K562 (cell line): ENCODE results near the gene TRAP1. TPM values are rescaled to one million over a fixed set of nuclear protein-coding genes. Genes with fewer than 3 reads are reported as not detected.

Experiments
- ATAC-seq: fragments of 200-7000 bp; cut with Tn5 transposase; 3 replicates; pipeline ENCODE4 v1.9.1; 2020; ENCODE audit warnings: moderate library complexity
- BruUV-seq: library from RNA; stranded (reverse); fragments of 400-500 nt; replicated peaks from 2 replicates; lab custom pipeline; 2021; lab: Mats Ljungman, UMichigan
- CTCF ChIA-PET: fragments of 300-600 bp; formaldehyde crosslinking; extraction: SDS; loops from one replicate; lab custom pipeline; 2021; ENCODE audit warnings: low intra/inter-chr PET ratio; lab: Yijun Ruan, JAX
- POLR2A ChIA-PET: fragments of 300-600, 350-650 bp; sonication (Branson Sonifier 250); formaldehyde crosslinking; extraction: SDS; loops from one replicate; lab custom pipeline; 2021; ENCODE audit warnings: antibody characterized with exemption, inconsistent platforms; lab: Yijun Ruan, JAX
- DNase-seq, 4 experiments: peaks; one replicate each; pipeline versions ENCODE4 v3.0.0 to v3.0.0-alpha.2; 2011 to 2018; ENCODE audit warnings: low spot score in 3 of 4, mixed read lengths in 3 of 4; ENCODE audit errors: extremely low read depth in 1 of 4
- FAIRE-seq: peaks from 2 replicates; lab custom pipeline; 2011; peaks lifted over from hg19 to GRCh38; lab: Jason Lieb, UNC
- H2AFZ ChIP-seq: 2 replicates; pipeline ENCODE4 v1.6.0; 2011; ENCODE audit warnings: low read depth, low read length, control low read depth, inconsistent platforms
- H3K27ac ChIP-seq: fragments of 200-600 bp; 3 replicates; pipeline ENCODE4 v1.8.0; 2011; ENCODE audit warnings: low read depth, mild to moderate bottlenecking, control low read depth, inconsistent platforms, low read length, moderate library complexity, mixed read lengths; ENCODE audit errors: extremely low read depth
- H3K27me3 ChIP-seq, 2 experiments: fragments of 300-600 bp in 1 of 2; 2 replicates in 1 of 2; 3 replicates in 1 of 2; pipeline versions ENCODE4 v1.6.0 to v1.8.0; 2011; ENCODE audit warnings: inconsistent platforms in 2 of 2, low read length in 2 of 2, mild to moderate bottlenecking in 1 of 2, mixed read lengths in 1 of 2, moderate library complexity in 1 of 2; ENCODE audit not compliant: control insufficient read depth in 2 of 2, insufficient read depth in 2 of 2
- H3K36me3 ChIP-seq: fragments of 300-600 bp; 3 replicates; pipeline ENCODE4 v1.8.0; 2011; ENCODE audit warnings: mild to moderate bottlenecking, low read length, inconsistent platforms; ENCODE audit not compliant: control insufficient read depth, insufficient read depth
- H3K4me1 ChIP-seq, 2 experiments: fragments of 200-600 bp in 1 of 2; replicated peaks in 1 of 2; 2 replicates in 1 of 2; 3 replicates in 1 of 2; pipeline versions ENCODE4 v1.5.1 to v1.8.0; 2011; ENCODE audit warnings: inconsistent platforms in 2 of 2, low read length in 2 of 2, mild to moderate bottlenecking in 1 of 2, mixed read lengths in 1 of 2, moderate library complexity in 1 of 2; ENCODE audit not compliant: control insufficient read depth in 2 of 2, insufficient read depth in 2 of 2
- H3K4me2 ChIP-seq: 2 replicates; pipeline ENCODE4 v1.6.1; 2011; ENCODE audit warnings: low read length, control low read depth, inconsistent platforms, mixed read lengths; ENCODE audit not compliant: insufficient read depth
- H3K4me3 ChIP-seq: fragments of 200-600 bp; sonication (generic), shearing (Covaris generic); 2 replicates; pipeline ENCODE4 v1.5.1; 2016; ENCODE audit warnings: control low read depth, inconsistent platforms
- H3K79me2 ChIP-seq: fragments of 200-600 bp; 3 replicates; pipeline ENCODE4 v1.8.0; 2011; ENCODE audit warnings: low read length, inconsistent platforms; ENCODE audit not compliant: control insufficient read depth, insufficient read depth
- H3K9ac ChIP-seq, 2 experiments: 2 replicates each; pipeline versions ENCODE4 v1.6.0 to v1.6.1; 2011; ENCODE audit warnings: low read depth in 2 of 2, low read length in 2 of 2, control low read depth in 1 of 2, inconsistent platforms in 1 of 2, mild to moderate bottlenecking in 1 of 2, mixed read lengths in 1 of 2; ENCODE audit not compliant: insufficient read depth in 1 of 2
- H3K9me1 ChIP-seq: one replicate; pipeline ENCODE4 v1.6.0; 2011; ENCODE audit warnings: inconsistent platforms, mild to moderate bottlenecking, low read length, moderate library complexity; ENCODE audit not compliant: control insufficient read depth, insufficient read depth
- H3K9me3 ChIP-seq: replicated peaks from 2 replicates; pipeline ENCODE4 v1.5.1; 2011; ENCODE audit warnings: low read depth, low read length, inconsistent platforms; ENCODE audit not compliant: control insufficient read depth, insufficient read depth
- H4K20me1 ChIP-seq: replicated peaks from 2 replicates; pipeline ENCODE4 v1.6.1; 2011; ENCODE audit warnings: low read length, inconsistent platforms, mixed read lengths; ENCODE audit not compliant: control insufficient read depth, insufficient read depth
- ARID3A ChIP-seq: IDR thresholded peaks from 2 replicates; pipeline ENCODE4 v1.6.1; 2012; ENCODE audit warnings: low read depth, low read length, improper control_type of control experiment, borderline replicate concordance
- E2F4 ChIP-seq: sonication (generic); formaldehyde crosslinking; IDR thresholded peaks from 2 replicates; pipeline ENCODE4 v1.8.0; 2022; ENCODE audit warnings: mild to moderate bottlenecking, low read depth, missing genetic modification reagents
- HNRNPUL1 ChIP-seq: fragments of 200-400 bp; formaldehyde crosslinking; IDR thresholded peaks from 2 replicates; pipeline ENCODE4 v1.6.1; 2017; ENCODE audit warnings: low read length
- KLF10 ChIP-seq: fragments of 250-450 bp; sonication (Bioruptor Pico); IDR thresholded peaks from 2 replicates; pipeline ENCODE4 v1.6.1; 2021; ENCODE audit warnings: matching md5 sums
- MCM3 ChIP-seq: fragments of 450-650 bp; IDR thresholded peaks from 2 replicates; pipeline ENCODE4 v1.6.1; 2016
- RBM25 ChIP-seq: fragments of 200-400 bp; formaldehyde crosslinking; IDR thresholded peaks from 2 replicates; pipeline ENCODE4 v1.6.1; 2018; ENCODE audit warnings: low read length, low read depth, moderate library complexity; ENCODE audit not compliant: severe bottlenecking
- ZEB2 ChIP-seq: fragments of 450-650 bp; IDR thresholded peaks from 2 replicates; pipeline ENCODE4 v1.6.1; 2016
- ZNF121 ChIP-seq: sonication (generic); formaldehyde crosslinking; conservative IDR thresholded peaks from 2 replicates; pipeline ENCODE4 v1.8.0; 2022; ENCODE audit warnings: missing genetic modification reagents
- ZNF253 ChIP-seq: fragments of 250-450 bp; sonication (Bioruptor Pico); conservative IDR thresholded peaks from 2 replicates; pipeline ENCODE4 v1.6.1; 2021; ENCODE audit warnings: mild to moderate bottlenecking
- ZNF395 ChIP-seq: fragments of 200-800 bp; sonication (Bioruptor generic); IDR thresholded peaks from 2 replicates; pipeline ENCODE4 v1.6.1; 2017; ENCODE audit warnings: missing genetic modification characterization, missing compliant biosample characterization
- ZNF561 ChIP-seq: fragments of 450-650 bp; formaldehyde crosslinking; conservative IDR thresholded peaks from 2 replicates; pipeline ENCODE4 v1.4.0; 2020; ENCODE audit warnings: mild to moderate bottlenecking, moderate library complexity
- WGBS: fragments of 100-300 bp; shearing (Covaris generic); methylation state at CpG from one replicate; pipeline ENCODE4 v1.1.6; 2016; ENCODE audit warnings: low coverage, mixed read lengths; ENCODE audit not compliant: insufficient coverage; ENCODE audit errors: missing lambda C conversion rate; 5-methylcytosine and 5-hydroxymethylcytosine counted together
- in situ Hi-C: fragments of 300-500 bp; cut with MboI; formaldehyde crosslinking; loops from 4 replicates; pipeline ENCODE4 v1.15.0; 2018; ENCODE audit warnings: inconsistent platforms, mixed read lengths
- intact Hi-C: fragments of 100-400 bp; cut with micrococcal nuclease; formaldehyde crosslinking; loops from 2 replicates; pipeline ENCODE4 v1.14.2; 2022
- polyA plus RNA-seq, 8 experiments: library from polyadenylated mRNA; depleted of rRNA in 4 of 8; stranded (reverse) in 5 of 8; unstranded in 3 of 8; fragments of >200 nt; fragmentation: Nextera tagmentation in 2 of 8; fragmentation: Illumina TruSeq in 1 of 8; extraction: Ambion mirVana in 2 of 8; extraction: Trizol in 1 of 8; gene quantifications; 2 replicates each; pipeline versions ENCODE4 v1.2.1 to v1.2.3, GENCODE V29; 2011 to 2014; ENCODE audit warnings: inconsistent platforms in 1 of 8, missing spikeins in 1 of 8
- total RNA-seq, 7 experiments: library from RNA; depleted of rRNA in 6 of 7; stranded (reverse); fragments of >200 nt in 6 of 7; fragmentation: Illumina TruSeq in 2 of 7; extraction: Trizol in 2 of 7; gene quantifications; 2 replicates each; pipeline versions ENCODE4 v1.2.1 to v1.2.3, GENCODE V29; 2011 to 2021; ENCODE audit warnings: low replicate concordance in 1 of 7

TRAP1 gene
- total and polyA plus RNA-seq, 9 of the 15 experiments (the other 6 are each of a cell fraction or from before 2014, with no cell fraction given), result 19.1 to 436 (median 301) TPM

GRCh38 chr16:3625331-3625730, 92.0 kb downstream of the TRAP1 start:
- WGBS, result 48% methylated on average over 5 of the region's 5 CpGs
- Histone ChIP-seq H3K9me3 (no peaks in the 10 kb centered on the region), H3K4me2 (no peak overlapping the region), H3K36me3 (no peaks in the 10 kb centered on the region), H3K9me1 (no peaks in the 10 kb centered on the region), H3K27ac (no peak overlapping the region), H3K27me3 (no peaks in the 10 kb centered on the region), H2AFZ (no peak overlapping the region), H3K4me3 (no peak overlapping the region), H3K79me2 (no peaks in the 10 kb centered on the region), H4K20me1 (no peaks in the 10 kb centered on the region), H3K4me1 (0 out of 5 replicates have a peak, but pooled peaks cover 0 to 5% of the 10 kb centered on the region in 2 experiments), H3K9ac (no peak overlapping the region)
- in situ Hi-C loops (no loop called here), intact Hi-C loops (no loop called here)
- BruUV-seq, result no TSS peak
- FAIRE-seq, result no peak
- no peak for ATAC-seq
- no peak for DNase-seq
- CTCF ChIA-PET, result no interaction called here
- TF ChIP-seq RBM25 (peak; percentile 12), E2F4 (no peak), ZNF121 (CRISPR knock-in tag) (peak; percentile 72; the same call in 1 of the 2 replicates)
- POLR2A ChIA-PET, result no interaction called here

- no peak for ATAC-seq
- Histone ChIP-seq H3K27me3 (no peaks in the 10 kb centered on the region), H2AFZ (no peak overlapping the region), H3K4me1 (peaks cover 0 to 11% of the 10 kb centered on the region in 2 experiments; a peak in 2 of 5 replicates), H4K20me1 (no peaks in the 10 kb centered on the region), H3K79me2 (0 out of 3 replicates have a peak, but pooled peaks cover 2% of the 10 kb centered on the region), H3K4me2 (no peak overlapping the region), H3K9me3 (no peaks in the 10 kb centered on the region), H3K9ac (no peak overlapping the region), H3K9me1 (no peaks in the 10 kb centered on the region), H3K27ac (no peak overlapping the region), H3K36me3 (no peaks in the 10 kb centered on the region), H3K4me3 (no peak overlapping the region)
- WGBS, result 67% methylated on average over 3 of the region's 3 CpGs
- TF ChIP-seq ZNF395 (CRISPR knock-in tag) (no peak), ZNF561 (no peak), MCM3 (no peak), ZNF253 (CRISPR knock-in tag) (no peak), KLF10 (CRISPR knock-in tag) (no peak), HNRNPUL1 (no peak), ZEB2 (no peak), ARID3A (no peak)
- in situ Hi-C loops, result no loop called here
- FAIRE-seq, result no peak
- intact Hi-C loops, result no loop called here
- POLR2A ChIA-PET, result no interaction called here
- no peak for DNase-seq
- no TSS peak for BruUV-seq
- CTCF ChIA-PET, result no interaction called here
These were observed 93.7 kb downstream of the TRAP1 start for GRCh38 chr16:3623642-3624041.
